K562 (cell line): ENCODE results near the gene RNASEH2A. TPM values are rescaled to one million over a fixed set of nuclear protein-coding genes. Genes with fewer than 3 reads are reported as not detected.
A peak's percentile ranks its signal among the peaks of the same experiment; 100 is the strongest.

Experiments used
- CHD2 ChIP-seq: IDR thresholded peaks from 2 replicates; pipeline ENCODE4 v1.6.1; 2011; ENCODE audit warnings: low read depth, low read length
- MAFG ChIP-seq: fragments of 450-650 bp; conservative IDR thresholded peaks from 2 replicates; pipeline ENCODE4 v1.6.1; 2016; ENCODE audit warnings: missing genetic modification characterization, missing compliant biosample characterization
- NEUROD1 ChIP-seq: fragments of 150-350 bp; IDR thresholded peaks from 2 replicates; pipeline ENCODE4 v1.6.1; 2014; ENCODE audit warnings: borderline replicate concordance, low read length, low read depth; ENCODE audit not compliant: partially characterized antibody
- NR4A1 ChIP-seq, 2 experiments: fragments of 250-450 bp in 1 of 2; fragments of 450-650 bp in 1 of 2; sonication (Bioruptor Pico) in 1 of 2; IDR thresholded peaks; 2 replicates each; pipeline versions ENCODE4 v1.4.0 to v1.6.1; 2016 to 2020; ENCODE audit warnings: mild to moderate bottlenecking in 2 of 2, missing compliant biosample characterization in 1 of 2, missing genetic modification characterization in 1 of 2, moderate library complexity in 1 of 2
- PTRF ChIP-seq: fragments of 450-650 bp; IDR thresholded peaks from 2 replicates; pipeline ENCODE4 v1.6.1; 2016; ENCODE audit warnings: mild to moderate bottlenecking, missing genetic modification characterization, missing compliant biosample characterization
- PTTG1 ChIP-seq: fragments of 450-650 bp; IDR thresholded peaks from 2 replicates; pipeline ENCODE4 v1.6.1; 2016; ENCODE audit warnings: low read depth, mild to moderate bottlenecking, missing genetic modification characterization, missing compliant biosample characterization
- TBL1XR1 ChIP-seq, 2 experiments: IDR thresholded peaks; 2 replicates each; pipeline ENCODE4 v1.6.1; 2012; ENCODE audit warnings: improper control_type of control experiment in 2 of 2, low read length in 2 of 2, mild to moderate bottlenecking in 1 of 2
- ZBTB17 ChIP-seq: fragments of 450-650 bp; formaldehyde crosslinking; IDR thresholded peaks from 2 replicates; pipeline ENCODE4 v1.4.0; 2020; ENCODE audit warnings: mild to moderate bottlenecking
- polyA plus RNA-seq, 8 experiments: library from polyadenylated mRNA; depleted of rRNA in 4 of 8; stranded (reverse) in 5 of 8; unstranded in 3 of 8; fragments of >200 nt; fragmentation: Nextera tagmentation in 2 of 8; fragmentation: Illumina TruSeq in 1 of 8; extraction: Ambion mirVana in 2 of 8; extraction: Trizol in 1 of 8; gene quantifications; 2 replicates each; pipeline versions ENCODE4 v1.2.1 to v1.2.3, GENCODE V29; 2011 to 2014; ENCODE audit warnings: inconsistent platforms in 1 of 8, missing spikeins in 1 of 8
- total RNA-seq, 7 experiments: library from RNA; depleted of rRNA in 6 of 7; stranded (reverse); fragments of >200 nt in 6 of 7; fragmentation: Illumina TruSeq in 2 of 7; extraction: Trizol in 2 of 7; gene quantifications; 2 replicates each; pipeline versions ENCODE4 v1.2.1 to v1.2.3, GENCODE V29; 2011 to 2021; ENCODE audit warnings: low replicate concordance in 1 of 7
- TF ChIP-seq, protein P1 (sequence below): fragments of 250-450 bp; sonication (Bioruptor Pico); IDR thresholded peaks from 2 replicates; pipeline ENCODE4 v1.8.0; 2022; ENCODE audit warnings: moderate library complexity, mild to moderate bottlenecking, inconsistent platforms
- TF ChIP-seq, protein P2 (sequence below): IDR thresholded peaks from 2 replicates; pipeline ENCODE4 v1.6.1; 2012; ENCODE audit warnings: low read depth, low read length, improper control_type of control experiment, borderline replicate concordance
- TF ChIP-seq, protein P3 (sequence below): fragments of 450-650 bp; IDR thresholded peaks from 2 replicates; pipeline ENCODE4 v1.6.1; 2016; ENCODE audit warnings: mild to moderate bottlenecking, moderate library complexity

Gene RNASEH2A
- total and polyA plus RNA-seq, 9 of the 15 experiments (the other 6 are each of a cell fraction or from before 2014, with no cell fraction given) = 22.3 to 78.0 (median 61.7) TPM

DNA sequence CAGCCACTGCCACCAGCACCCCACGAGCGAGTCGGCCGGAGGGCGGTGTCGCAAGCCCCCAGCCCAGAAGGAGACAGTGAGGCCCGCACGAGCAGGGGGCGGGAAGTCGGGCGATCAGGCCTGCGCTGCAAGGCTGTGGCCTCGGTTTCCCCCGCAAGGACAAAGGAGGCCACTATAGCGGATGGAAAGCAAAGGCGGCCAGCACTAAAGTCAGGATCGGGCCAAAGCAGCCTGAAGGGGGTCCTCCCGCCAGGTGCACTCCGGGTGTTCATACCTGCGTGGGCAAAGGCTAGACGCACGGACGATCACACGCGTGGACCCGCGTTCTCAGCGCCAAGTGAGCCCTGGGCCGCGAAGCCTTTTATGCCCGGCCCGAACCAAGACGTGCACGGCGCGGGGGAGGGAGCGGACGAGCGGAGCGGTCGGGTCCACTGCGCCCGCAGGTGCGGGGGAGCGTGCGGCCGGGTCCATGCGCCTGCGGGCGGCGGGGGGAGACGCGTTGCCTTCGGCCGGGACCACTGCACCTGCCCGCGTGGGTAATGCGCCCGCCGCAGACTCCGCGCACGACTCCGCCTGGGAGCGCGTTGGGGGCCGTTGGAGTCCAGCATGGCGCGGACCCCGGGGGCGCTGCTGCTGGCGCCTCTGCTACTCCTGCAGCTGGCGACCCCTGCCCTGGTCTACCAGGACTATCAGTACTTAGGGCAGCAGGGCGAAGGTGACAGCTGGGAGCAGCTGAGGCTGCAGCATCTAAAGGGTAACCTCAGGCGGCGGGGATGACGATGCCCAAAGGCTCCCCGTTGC is 4.7 kb upstream of the RNASEH2A start, which contains the start of the genes PRDX2 and THSD8 (continued):
- TF ChIP-seq TBL1XR1 (IDR thresholded peaks at IDR 0.05; ENCODE audit: low read length in 2 of 2) = peak in 1 of 2 experiments; percentile 39; a peak in 1 of 4 replicates
- no peak for TF ChIP-seq PTTG1 (tag)
- TF ChIP-seq PTRF (tag) = no peak
- TF ChIP-seq, protein P1, sequence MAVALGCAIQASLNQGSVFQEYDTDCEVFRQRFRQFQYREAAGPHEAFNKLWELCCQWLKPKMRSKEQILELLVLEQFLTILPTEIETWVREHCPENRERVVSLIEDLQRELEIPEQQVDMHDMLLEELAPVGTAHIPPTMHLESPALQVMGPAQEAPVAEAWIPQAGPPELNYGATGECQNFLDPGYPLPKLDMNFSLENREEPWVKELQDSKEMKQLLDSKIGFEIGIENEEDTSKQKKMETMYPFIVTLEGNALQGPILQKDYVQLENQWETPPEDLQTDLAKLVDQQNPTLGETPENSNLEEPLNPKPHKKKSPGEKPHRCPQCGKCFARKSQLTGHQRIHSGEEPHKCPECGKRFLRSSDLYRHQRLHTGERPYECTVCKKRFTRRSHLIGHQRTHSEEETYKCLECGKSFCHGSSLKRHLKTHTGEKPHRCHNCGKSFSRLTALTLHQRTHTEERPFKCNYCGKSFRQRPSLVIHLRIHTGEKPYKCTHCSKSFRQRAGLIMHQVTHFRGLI (CRISPR knock-in tag) = no peak
- TF ChIP-seq, protein P2, sequence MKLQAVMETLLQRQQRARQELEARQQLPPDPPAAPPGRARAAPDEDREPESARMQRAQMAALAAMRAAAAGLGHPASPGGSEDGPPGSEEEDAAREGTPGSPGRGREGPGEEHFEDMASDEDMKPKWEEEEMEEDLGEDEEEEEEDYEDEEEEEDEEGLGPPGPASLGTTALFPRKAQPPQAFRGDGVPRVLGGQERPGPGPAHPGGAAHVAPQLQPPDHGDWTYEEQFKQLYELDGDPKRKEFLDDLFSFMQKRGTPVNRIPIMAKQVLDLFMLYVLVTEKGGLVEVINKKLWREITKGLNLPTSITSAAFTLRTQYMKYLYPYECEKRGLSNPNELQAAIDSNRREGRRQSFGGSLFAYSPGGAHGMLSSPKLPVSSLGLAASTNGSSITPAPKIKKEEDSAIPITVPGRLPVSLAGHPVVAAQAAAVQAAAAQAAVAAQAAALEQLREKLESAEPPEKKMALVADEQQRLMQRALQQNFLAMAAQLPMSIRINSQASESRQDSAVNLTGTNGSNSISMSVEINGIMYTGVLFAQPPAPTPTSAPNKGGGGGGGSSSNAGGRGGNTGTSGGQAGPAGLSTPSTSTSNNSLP = peak; percentile 59; the same call in 1 of the 2 replicates
- TF ChIP-seq CHD2 = no peak
- no peak; the same call in 1 of the 2 replicates for TF ChIP-seq NR4A1 (CRISPR knock-in tag; IDR thresholded peaks at IDR 0.05)
- no peak for TF ChIP-seq NR4A1 (tag; IDR thresholded peaks at IDR 0.05)
- no peak; the same call in 1 of the 2 replicates for TF ChIP-seq ZBTB17 (CRISPR knock-in tag)
- TF ChIP-seq NEUROD1 = peak; percentile 69
- TF ChIP-seq MAFG (tag) = no peak
- TF ChIP-seq, protein P3, sequence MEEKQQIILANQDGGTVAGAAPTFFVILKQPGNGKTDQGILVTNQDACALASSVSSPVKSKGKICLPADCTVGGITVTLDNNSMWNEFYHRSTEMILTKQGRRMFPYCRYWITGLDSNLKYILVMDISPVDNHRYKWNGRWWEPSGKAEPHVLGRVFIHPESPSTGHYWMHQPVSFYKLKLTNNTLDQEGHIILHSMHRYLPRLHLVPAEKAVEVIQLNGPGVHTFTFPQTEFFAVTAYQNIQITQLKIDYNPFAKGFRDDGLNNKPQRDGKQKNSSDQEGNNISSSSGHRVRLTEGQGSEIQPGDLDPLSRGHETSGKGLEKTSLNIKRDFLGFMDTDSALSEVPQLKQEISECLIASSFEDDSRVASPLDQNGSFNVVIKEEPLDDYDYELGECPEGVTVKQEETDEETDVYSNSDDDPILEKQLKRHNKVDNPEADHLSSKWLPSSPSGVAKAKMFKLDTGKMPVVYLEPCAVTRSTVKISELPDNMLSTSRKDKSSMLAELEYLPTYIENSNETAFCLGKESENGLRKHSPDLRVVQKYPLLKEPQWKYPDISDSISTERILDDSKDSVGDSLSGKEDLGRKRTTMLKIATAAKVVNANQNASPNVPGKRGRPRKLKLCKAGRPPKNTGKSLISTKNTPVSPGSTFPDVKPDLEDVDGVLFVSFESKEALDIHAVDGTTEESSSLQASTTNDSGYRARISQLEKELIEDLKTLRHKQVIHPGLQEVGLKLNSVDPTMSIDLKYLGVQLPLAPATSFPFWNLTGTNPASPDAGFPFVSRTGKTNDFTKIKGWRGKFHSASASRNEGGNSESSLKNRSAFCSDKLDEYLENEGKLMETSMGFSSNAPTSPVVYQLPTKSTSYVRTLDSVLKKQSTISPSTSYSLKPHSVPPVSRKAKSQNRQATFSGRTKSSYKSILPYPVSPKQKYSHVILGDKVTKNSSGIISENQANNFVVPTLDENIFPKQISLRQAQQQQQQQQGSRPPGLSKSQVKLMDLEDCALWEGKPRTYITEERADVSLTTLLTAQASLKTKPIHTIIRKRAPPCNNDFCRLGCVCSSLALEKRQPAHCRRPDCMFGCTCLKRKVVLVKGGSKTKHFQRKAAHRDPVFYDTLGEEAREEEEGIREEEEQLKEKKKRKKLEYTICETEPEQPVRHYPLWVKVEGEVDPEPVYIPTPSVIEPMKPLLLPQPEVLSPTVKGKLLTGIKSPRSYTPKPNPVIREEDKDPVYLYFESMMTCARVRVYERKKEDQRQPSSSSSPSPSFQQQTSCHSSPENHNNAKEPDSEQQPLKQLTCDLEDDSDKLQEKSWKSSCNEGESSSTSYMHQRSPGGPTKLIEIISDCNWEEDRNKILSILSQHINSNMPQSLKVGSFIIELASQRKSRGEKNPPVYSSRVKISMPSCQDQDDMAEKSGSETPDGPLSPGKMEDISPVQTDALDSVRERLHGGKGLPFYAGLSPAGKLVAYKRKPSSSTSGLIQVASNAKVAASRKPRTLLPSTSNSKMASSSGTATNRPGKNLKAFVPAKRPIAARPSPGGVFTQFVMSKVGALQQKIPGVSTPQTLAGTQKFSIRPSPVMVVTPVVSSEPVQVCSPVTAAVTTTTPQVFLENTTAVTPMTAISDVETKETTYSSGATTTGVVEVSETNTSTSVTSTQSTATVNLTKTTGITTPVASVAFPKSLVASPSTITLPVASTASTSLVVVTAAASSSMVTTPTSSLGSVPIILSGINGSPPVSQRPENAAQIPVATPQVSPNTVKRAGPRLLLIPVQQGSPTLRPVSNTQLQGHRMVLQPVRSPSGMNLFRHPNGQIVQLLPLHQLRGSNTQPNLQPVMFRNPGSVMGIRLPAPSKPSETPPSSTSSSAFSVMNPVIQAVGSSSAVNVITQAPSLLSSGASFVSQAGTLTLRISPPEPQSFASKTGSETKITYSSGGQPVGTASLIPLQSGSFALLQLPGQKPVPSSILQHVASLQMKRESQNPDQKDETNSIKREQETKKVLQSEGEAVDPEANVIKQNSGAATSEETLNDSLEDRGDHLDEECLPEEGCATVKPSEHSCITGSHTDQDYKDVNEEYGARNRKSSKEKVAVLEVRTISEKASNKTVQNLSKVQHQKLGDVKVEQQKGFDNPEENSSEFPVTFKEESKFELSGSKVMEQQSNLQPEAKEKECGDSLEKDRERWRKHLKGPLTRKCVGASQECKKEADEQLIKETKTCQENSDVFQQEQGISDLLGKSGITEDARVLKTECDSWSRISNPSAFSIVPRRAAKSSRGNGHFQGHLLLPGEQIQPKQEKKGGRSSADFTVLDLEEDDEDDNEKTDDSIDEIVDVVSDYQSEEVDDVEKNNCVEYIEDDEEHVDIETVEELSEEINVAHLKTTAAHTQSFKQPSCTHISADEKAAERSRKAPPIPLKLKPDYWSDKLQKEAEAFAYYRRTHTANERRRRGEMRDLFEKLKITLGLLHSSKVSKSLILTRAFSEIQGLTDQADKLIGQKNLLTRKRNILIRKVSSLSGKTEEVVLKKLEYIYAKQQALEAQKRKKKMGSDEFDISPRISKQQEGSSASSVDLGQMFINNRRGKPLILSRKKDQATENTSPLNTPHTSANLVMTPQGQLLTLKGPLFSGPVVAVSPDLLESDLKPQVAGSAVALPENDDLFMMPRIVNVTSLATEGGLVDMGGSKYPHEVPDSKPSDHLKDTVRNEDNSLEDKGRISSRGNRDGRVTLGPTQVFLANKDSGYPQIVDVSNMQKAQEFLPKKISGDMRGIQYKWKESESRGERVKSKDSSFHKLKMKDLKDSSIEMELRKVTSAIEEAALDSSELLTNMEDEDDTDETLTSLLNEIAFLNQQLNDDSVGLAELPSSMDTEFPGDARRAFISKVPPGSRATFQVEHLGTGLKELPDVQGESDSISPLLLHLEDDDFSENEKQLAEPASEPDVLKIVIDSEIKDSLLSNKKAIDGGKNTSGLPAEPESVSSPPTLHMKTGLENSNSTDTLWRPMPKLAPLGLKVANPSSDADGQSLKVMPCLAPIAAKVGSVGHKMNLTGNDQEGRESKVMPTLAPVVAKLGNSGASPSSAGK = peak; percentile 80
